ENCODE results near the gene NRXN3.

The NRXN3 gene

GRCh38 chr14:79554816-79555215, 1384.6 kb downstream of the NRXN3 start:
- Histone ChIP-seq H3K9me3 (ENCODE audit: insufficient read depth, low read depth, low read length) (no peaks in the 10 kb centered on the region), H3K36me3 (ENCODE audit: insufficient read depth, low read length) (no peaks in the 10 kb centered on the region), H3K4me3 (ENCODE audit: low read length) (no peak overlapping the region), H3K27ac (ENCODE audit: low read depth, low read length) (no peak overlapping the region), H3K27me3 (ENCODE audit: insufficient read depth, low read length) (no peaks in the 10 kb centered on the region), H3K4me1 (ENCODE audit: insufficient read depth, low read length) (peaks cover 28% of the 10 kb centered on the region), H3K9ac (ENCODE audit: low read depth, low read length) (no peak overlapping the region)
- WGBS: 92% methylated on average over 3 of the region's 3 CpGs

GRCh38 chr14:79555429-79555828, 1385.3 kb downstream of the NRXN3 start:
- Histone ChIP-seq H3K9ac (ENCODE audit: low read depth, low read length) (no peak overlapping the region), H3K9me3 (ENCODE audit: insufficient read depth, low read depth, low read length) (no peaks in the 10 kb centered on the region), H3K27ac (ENCODE audit: low read depth, low read length) (no peak overlapping the region), H3K4me1 (ENCODE audit: insufficient read depth, low read length) (peaks cover 28% of the 10 kb centered on the region), H3K27me3 (ENCODE audit: insufficient read depth, low read length) (no peaks in the 10 kb centered on the region), H3K36me3 (ENCODE audit: insufficient read depth, low read length) (no peaks in the 10 kb centered on the region), H3K4me3 (ENCODE audit: low read length) (no peak overlapping the region)
- WGBS: 98% methylated on average over 3 of the region's 4 CpGs

- 100% methylated on average over 2 of the region's 3 CpGs for WGBS
- Histone ChIP-seq H3K27ac (ENCODE audit: low read depth, low read length) (no peak overlapping the region), H3K27me3 (ENCODE audit: insufficient read depth, low read length) (no peaks in the 10 kb centered on the region), H3K9me3 (ENCODE audit: insufficient read depth, low read depth, low read length) (no peaks in the 10 kb centered on the region), H3K36me3 (ENCODE audit: insufficient read depth, low read length) (no peaks in the 10 kb centered on the region), H3K4me1 (ENCODE audit: insufficient read depth, low read length) (peaks cover 23% of the 10 kb centered on the region), H3K9ac (ENCODE audit: low read depth, low read length) (no peak overlapping the region), H3K4me3 (ENCODE audit: low read length) (no peak overlapping the region)
These were observed 1387.1 kb downstream of the NRXN3 start for GRCh38 chr14:79557309-79557708.

- Histone ChIP-seq H3K4me3 (ENCODE audit: low read length) (no peak overlapping the region), H3K9me3 (ENCODE audit: insufficient read depth, low read depth, low read length) (no peaks in the 10 kb centered on the region), H3K36me3 (ENCODE audit: insufficient read depth, low read length) (no peaks in the 10 kb centered on the region), H3K27me3 (ENCODE audit: insufficient read depth, low read length) (no peaks in the 10 kb centered on the region), H3K9ac (ENCODE audit: low read depth, low read length) (no peak overlapping the region), H3K27ac (ENCODE audit: low read depth, low read length) (no peak overlapping the region), H3K4me1 (ENCODE audit: insufficient read depth, low read length) (peaks cover 18% of the 10 kb centered on the region; the same call in 1 of the 2 replicates)
- 96% methylated on average over 3 of the region's 3 CpGs for WGBS
These were observed 1392.0 kb downstream of the NRXN3 start for GRCh38 chr14:79562185-79562584.

- WGBS: 100% methylated on average over 2 of the region's 2 CpGs
These were observed 1394.2 kb downstream of the NRXN3 start for GRCh38 chr14:79564371-79564770.

GRCh38 chr14:79567306-79567705, 1397.1 kb downstream of the NRXN3 start:
- 99% methylated on average over 3 of the region's 5 CpGs for WGBS
- no peaks in the 10 kb centered on the region for H3K36me3 ChIP-seq (ENCODE audit: insufficient read depth, low read length)
- no peaks in the 10 kb centered on the region for H3K9me3 ChIP-seq (ENCODE audit: insufficient read depth, low read depth, low read length)
- peaks cover 28% of the 10 kb centered on the region for H3K4me1 ChIP-seq (ENCODE audit: insufficient read depth, low read length)
- no peaks in the 10 kb centered on the region for H3K27me3 ChIP-seq (ENCODE audit: insufficient read depth, low read length)
- H3K4me3 ChIP-seq (ENCODE audit: low read length): no peak overlapping the region
- H3K27ac ChIP-seq (ENCODE audit: low read depth, low read length): no peak overlapping the region
- no peak overlapping the region for H3K9ac ChIP-seq (ENCODE audit: low read depth, low read length)

More at GRCh38 chr14:79564371-79564770, 1394.2 kb downstream of the NRXN3 start:
- H3K9ac ChIP-seq (ENCODE audit: low read depth, low read length): no peak overlapping the region
- H3K27ac ChIP-seq (ENCODE audit: low read depth, low read length): no peak overlapping the region
- H3K9me3 ChIP-seq (ENCODE audit: insufficient read depth, low read depth, low read length): no peaks in the 10 kb centered on the region
- no peak overlapping the region for H3K4me3 ChIP-seq (ENCODE audit: low read length)
- no peaks in the 10 kb centered on the region for H3K27me3 ChIP-seq (ENCODE audit: insufficient read depth, low read length)
- peaks cover 30% of the 10 kb centered on the region for H3K4me1 ChIP-seq (ENCODE audit: insufficient read depth, low read length)
- H3K36me3 ChIP-seq (ENCODE audit: insufficient read depth, low read length): no peaks in the 10 kb centered on the region

GRCh38 chr14:79568594-79568993, 1398.4 kb downstream of the NRXN3 start:
- Histone ChIP-seq H3K9me3 (ENCODE audit: insufficient read depth, low read depth, low read length) (no peaks in the 10 kb centered on the region), H3K27ac (ENCODE audit: low read depth, low read length) (no peak overlapping the region), H3K27me3 (ENCODE audit: insufficient read depth, low read length) (no peaks in the 10 kb centered on the region), H3K4me3 (ENCODE audit: low read length) (no peak overlapping the region), H3K4me1 (ENCODE audit: insufficient read depth, low read length) (peaks cover 23% of the 10 kb centered on the region), H3K9ac (ENCODE audit: low read depth, low read length) (no peak overlapping the region), H3K36me3 (ENCODE audit: insufficient read depth, low read length) (no peaks in the 10 kb centered on the region)
- 79% methylated on average over 1 of the region's 1 CpG for WGBS

GRCh38 chr14:79569072-79569471, 1398.9 kb downstream of the NRXN3 start:
- Histone ChIP-seq H3K4me1 (ENCODE audit: insufficient read depth, low read length) (peaks cover 19% of the 10 kb centered on the region), H3K27ac (ENCODE audit: low read depth, low read length) (no peak overlapping the region), H3K27me3 (ENCODE audit: insufficient read depth, low read length) (no peaks in the 10 kb centered on the region), H3K4me3 (ENCODE audit: low read length) (no peak overlapping the region), H3K36me3 (ENCODE audit: insufficient read depth, low read length) (no peaks in the 10 kb centered on the region), H3K9me3 (ENCODE audit: insufficient read depth, low read depth, low read length) (no peaks in the 10 kb centered on the region), H3K9ac (ENCODE audit: low read depth, low read length) (no peak overlapping the region)
- 83% methylated on average over 2 of the region's 2 CpGs for WGBS

GRCh38 chr14:79570648-79571047, 1400.5 kb downstream of the NRXN3 start:
- Histone ChIP-seq H3K27ac (ENCODE audit: low read depth, low read length) (no peak overlapping the region), H3K9ac (ENCODE audit: low read depth, low read length) (no peak overlapping the region), H3K4me3 (ENCODE audit: low read length) (no peak overlapping the region), H3K27me3 (ENCODE audit: insufficient read depth, low read length) (no peaks in the 10 kb centered on the region), H3K9me3 (ENCODE audit: insufficient read depth, low read depth, low read length) (no peaks in the 10 kb centered on the region), H3K4me1 (ENCODE audit: insufficient read depth, low read length) (peaks cover 33% of the 10 kb centered on the region), H3K36me3 (ENCODE audit: insufficient read depth, low read length) (no peaks in the 10 kb centered on the region)
- WGBS: 100% methylated on average over 1 of the region's 1 CpG

GRCh38 chr14:79571366-79571765, 1401.2 kb downstream of the NRXN3 start:
- Histone ChIP-seq H3K27ac (ENCODE audit: low read depth, low read length) (no peak overlapping the region), H3K9ac (ENCODE audit: low read depth, low read length) (no peak overlapping the region), H3K36me3 (ENCODE audit: insufficient read depth, low read length) (no peaks in the 10 kb centered on the region), H3K4me1 (ENCODE audit: insufficient read depth, low read length) (peaks cover 40% of the 10 kb centered on the region), H3K9me3 (ENCODE audit: insufficient read depth, low read depth, low read length) (no peaks in the 10 kb centered on the region), H3K4me3 (ENCODE audit: low read length) (no peak overlapping the region), H3K27me3 (ENCODE audit: insufficient read depth, low read length) (no peaks in the 10 kb centered on the region)
- 75% methylated on average over 4 of the region's 4 CpGs for WGBS

- Histone ChIP-seq H3K36me3 (ENCODE audit: insufficient read depth, low read length) (no peaks in the 10 kb centered on the region), H3K9me3 (ENCODE audit: insufficient read depth, low read depth, low read length) (no peaks in the 10 kb centered on the region), H3K27me3 (ENCODE audit: insufficient read depth, low read length) (no peaks in the 10 kb centered on the region), H3K9ac (ENCODE audit: low read depth, low read length) (no peak overlapping the region), H3K27ac (ENCODE audit: low read depth, low read length) (no peak overlapping the region), H3K4me3 (ENCODE audit: low read length) (no peak overlapping the region), H3K4me1 (ENCODE audit: insufficient read depth, low read length) (peaks cover 43% of the 10 kb centered on the region)
- WGBS: 94% methylated on average over 1 of the region's 2 CpGs
These were observed 1403.3 kb downstream of the NRXN3 start for GRCh38 chr14:79573486-79573885.

- Histone ChIP-seq H3K36me3 (ENCODE audit: insufficient read depth, low read length) (no peaks in the 10 kb centered on the region), H3K4me1 (ENCODE audit: insufficient read depth, low read length) (peaks cover 38% of the 10 kb centered on the region), H3K9ac (ENCODE audit: low read depth, low read length) (no peak overlapping the region), H3K4me3 (ENCODE audit: low read length) (no peak overlapping the region), H3K9me3 (ENCODE audit: insufficient read depth, low read depth, low read length) (no peaks in the 10 kb centered on the region), H3K27ac (ENCODE audit: low read depth, low read length) (no peak overlapping the region), H3K27me3 (ENCODE audit: insufficient read depth, low read length) (no peaks in the 10 kb centered on the region)
- 39% methylated on average over 3 of the region's 4 CpGs for WGBS
These were observed 1404.9 kb downstream of the NRXN3 start for GRCh38 chr14:79575032-79575431.

Data from HUES64 (cell line).